Thyroid gland (tissue), 4 donors: ENCODE data around the gene KLK5. TPM values are rescaled to one million over a fixed set of nuclear protein-coding genes. Genes with fewer than 3 reads are reported as not detected.

ENCODE experiments used
- DNase-seq, 2 donors: peaks; one replicate each; pipeline ENCODE4 v3.0.0-alpha.2; 2019
- H3K27ac ChIP-seq, 3 donors: fragments of 200-600 bp; sonication (generic); 1 replicate in 2 of 3; 2 replicates in 1 of 3; pipeline ENCODE4 v1.5.1; 2016 to 2019; ENCODE audit warnings: mild to moderate bottlenecking in 1 of 3, moderate library complexity in 1 of 3
- H3K27me3 ChIP-seq: fragments of 200-600 bp; sonication (generic); one replicate; pipeline ENCODE4 v1.5.1; 2019
- H3K36me3 ChIP-seq, 2 donors: fragments of 200-600 bp; sonication (generic); one replicate each; pipeline ENCODE4 v1.5.1; 2016 to 2019
- H3K4me1 ChIP-seq, 2 donors: fragments of 200-600 bp; sonication (generic); one replicate each; pipeline ENCODE4 v1.5.1; 2017 to 2019
- H3K4me3 ChIP-seq, 3 donors: fragments of 200-600 bp; sonication (generic); replicated peaks in 1 of 3; 1 replicate in 2 of 3; 2 replicates in 1 of 3; pipeline ENCODE4 v1.5.1; 2016; ENCODE audit warnings: mild to moderate bottlenecking in 1 of 3
- H3K9me3 ChIP-seq: fragments of 200-600 bp; sonication (generic); one replicate; pipeline ENCODE4 v1.5.1; 2017
- CTCF ChIP-seq, 6 experiments: fragments of 200-600 bp in 3 of 6; fragments of 450-650 bp in 3 of 6; sonication (generic) in 3 of 6; IDR thresholded peaks; one replicate each; pipeline ENCODE4 v1.5.1; 2016 to 2019; ENCODE audit warnings: antibody characterized with exemption in 6 of 6, mild to moderate bottlenecking in 2 of 6, inconsistent platforms in 1 of 6, moderate library complexity in 1 of 6
- POLR2A ChIP-seq, 2 donors: fragments of 450-650 bp; IDR thresholded peaks; one replicate each; pipeline ENCODE4 v1.6.1; 2017; ENCODE audit warnings: antibody characterized with exemption in 2 of 2, mild to moderate bottlenecking in 2 of 2, moderate library complexity in 1 of 2
- WGBS, 2 donors: methylation state at CpG; one replicate each; pipeline ENCODE4 v1.1.5; 2017; 5-methylcytosine and 5-hydroxymethylcytosine counted together
- intact Hi-C: fragments of 100-400 bp; cut with DNase I; formaldehyde crosslinking; loops from one replicate; pipeline ENCODE4 v1.15.1; 2023
- total RNA-seq, 4 donors: library from RNA; depleted of rRNA; stranded (reverse); fragments of >200 nt; gene quantifications; one replicate each; pipeline ENCODE4 v1.2.3, GENCODE V29; 2016

The KLK5 gene
- total RNA-seq, 4 donors from 2014 or later = 0.44 TPM; not detected in 3

GRCh38 chr19:50944795-50945194 is 8.0 kb downstream of the KLK5 start:
- intact Hi-C loops = no loop called here
- no peak for TF ChIP-seq CTCF (IDR thresholded peaks at IDR 0.05)
- no peak for TF ChIP-seq POLR2A (IDR thresholded peaks at IDR 0.05)
- Histone ChIP-seq H3K4me1 (no peaks in the 10 kb centered on the region), H3K36me3 (no peaks in the 10 kb centered on the region), H3K27me3 (no peaks in the 10 kb centered on the region), H3K27ac (no peak overlapping the region), H3K9me3 (no peaks in the 10 kb centered on the region), H3K4me3 (no peak overlapping the region)
- WGBS, 2 donors = 70% methylated on average over 4 of the region's 4 CpGs
- no peak for DNase-seq

- WGBS, 2 donors = 81 to 89% methylated on average over 10 of the region's 10 CpGs
- Histone ChIP-seq H3K27me3 (no peaks in the 10 kb centered on the region), H3K27ac (no peak overlapping the region), H3K9me3 (no peaks in the 10 kb centered on the region), H3K36me3 (no peaks in the 10 kb centered on the region), H3K4me3 (no peak overlapping the region), H3K4me1 (no peaks in the 10 kb centered on the region)
- intact Hi-C loops = no loop called here
- DNase-seq = no peak
- no peak for TF ChIP-seq POLR2A (IDR thresholded peaks at IDR 0.05)
- no peak for TF ChIP-seq CTCF (IDR thresholded peaks at IDR 0.05)
Measured at GRCh38 chr19:50943074-50943828, 9.6 kb downstream of the KLK5 start.

GRCh38 chr19:50939596-50939995 is 13.2 kb downstream of the KLK5 start:
- no peak overlapping the region for H3K4me3 ChIP-seq
- H3K27ac ChIP-seq = no peak overlapping the region
- intact Hi-C loops = no loop called here
- 73 to 75% methylated on average over 2 of the region's 2 CpGs for WGBS, 2 donors
- TF ChIP-seq POLR2A (IDR thresholded peaks at IDR 0.05) (no peak), CTCF (IDR thresholded peaks at IDR 0.05) (no peak)
- H3K27me3 ChIP-seq = no peaks in the 10 kb centered on the region
- no peaks in the 10 kb centered on the region for H3K36me3 ChIP-seq
- DNase-seq = no peak
- H3K9me3 ChIP-seq = no peaks in the 10 kb centered on the region
- H3K4me1 ChIP-seq = no peaks in the 10 kb centered on the region

GRCh38 chr19:50933640-50934039 is 19.2 kb downstream of the KLK5 start:
- no peaks in the 10 kb centered on the region for H3K27me3 ChIP-seq
- H3K9me3 ChIP-seq = no peaks in the 10 kb centered on the region
- peaks cover 0 to 3% of the 10 kb centered on the region in 2 donors for H3K4me1 ChIP-seq
- no peak overlapping the region for H3K27ac ChIP-seq
- intact Hi-C loops = no loop called here
- WGBS, 2 donors = 63 to 68% methylated on average over 8 of the region's 8 CpGs
- DNase-seq = no peak
- no peak overlapping the region for H3K4me3 ChIP-seq
- no peaks in the 10 kb centered on the region for H3K36me3 ChIP-seq
- no peak for TF ChIP-seq POLR2A (IDR thresholded peaks at IDR 0.05)
- TF ChIP-seq CTCF (IDR thresholded peaks at IDR 0.05) = no peak

GRCh38 chr19:50932690-50933083 is 20.2 kb downstream of the KLK5 start:
- H3K36me3 ChIP-seq = no peaks in the 10 kb centered on the region
- H3K4me3 ChIP-seq = no peak overlapping the region
- intact Hi-C loops = no loop called here
- H3K27ac ChIP-seq = no peak overlapping the region
- DNase-seq = no peak
- H3K9me3 ChIP-seq = no peaks in the 10 kb centered on the region
- H3K4me1 ChIP-seq = peaks cover 0 to 3% of the 10 kb centered on the region in 2 donors
- TF ChIP-seq POLR2A (IDR thresholded peaks at IDR 0.05) = no peak
- no peak for TF ChIP-seq CTCF (IDR thresholded peaks at IDR 0.05)
- H3K27me3 ChIP-seq = no peaks in the 10 kb centered on the region
- 70 to 75% methylated on average over 4 of the region's 4 CpGs for WGBS, 2 donors
